Erythroblast (primary cell): ENCODE data around the gene EFCAB13.
A peak's percentile ranks its signal among the peaks of the same experiment; 100 is the strongest.

Experiments
- DNase-seq, 2 experiments: peaks; one replicate each; lab custom pipeline; 2025; lab: John Stamatoyannopoulos, UW
- GATA1 ChIP-seq: IDR thresholded peaks from 2 replicates; pipeline ENCODE4 v1.6.1; 2011; ENCODE audit warnings: low read depth, mild to moderate bottlenecking, control low read depth, low read length, moderate library complexity
- POLR2A ChIP-seq: IDR thresholded peaks from 2 replicates; pipeline ENCODE4 v1.6.1; 2011; ENCODE audit warnings: mild to moderate bottlenecking, low read length

EFCAB13 gene, protein sequence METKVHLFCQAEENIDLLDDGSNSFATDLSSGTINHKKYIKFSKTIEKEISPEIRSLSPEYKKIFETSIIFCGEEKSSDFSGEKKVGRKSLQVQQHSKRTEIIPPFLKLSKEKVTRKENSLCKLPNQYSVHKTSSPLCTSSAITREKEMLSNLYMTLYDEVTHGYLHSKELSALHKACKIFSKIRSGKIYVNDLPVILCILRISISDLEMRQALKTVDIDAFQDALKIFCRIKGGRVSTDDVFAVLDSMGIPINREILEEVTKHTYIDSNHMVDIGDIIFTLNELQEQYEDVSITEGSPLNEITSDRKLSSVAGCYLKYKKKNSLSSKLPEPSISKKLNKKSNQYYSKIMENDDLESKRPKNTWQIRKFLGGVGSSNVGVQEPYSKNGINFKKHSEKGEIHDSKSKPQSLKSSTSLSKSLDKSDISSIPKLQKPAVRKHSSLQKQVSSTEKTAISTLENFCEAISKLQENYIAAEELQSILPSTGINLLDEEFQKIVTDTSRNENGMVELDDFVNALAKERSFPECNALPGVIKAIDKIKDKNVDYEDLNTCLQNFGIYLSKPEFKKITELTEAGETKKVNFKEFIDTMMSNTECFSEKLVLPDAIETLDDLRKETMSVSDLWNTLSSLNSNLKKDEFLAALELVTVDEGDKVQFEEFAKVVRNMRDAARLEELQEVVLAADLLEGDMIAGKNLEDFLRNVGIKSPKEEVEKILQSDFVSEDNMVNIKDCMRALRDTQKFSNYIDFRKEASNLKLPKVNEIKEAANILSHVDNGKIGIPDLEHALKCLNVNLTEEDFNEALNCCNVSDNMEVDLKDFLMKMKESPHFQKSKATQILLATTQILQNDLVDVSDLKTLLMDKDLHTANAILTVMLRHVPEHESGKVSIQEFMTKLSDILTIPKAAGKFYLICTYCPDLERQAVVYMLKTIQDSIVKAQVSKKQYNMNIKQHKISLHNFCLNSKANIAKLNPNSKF

DNA sequence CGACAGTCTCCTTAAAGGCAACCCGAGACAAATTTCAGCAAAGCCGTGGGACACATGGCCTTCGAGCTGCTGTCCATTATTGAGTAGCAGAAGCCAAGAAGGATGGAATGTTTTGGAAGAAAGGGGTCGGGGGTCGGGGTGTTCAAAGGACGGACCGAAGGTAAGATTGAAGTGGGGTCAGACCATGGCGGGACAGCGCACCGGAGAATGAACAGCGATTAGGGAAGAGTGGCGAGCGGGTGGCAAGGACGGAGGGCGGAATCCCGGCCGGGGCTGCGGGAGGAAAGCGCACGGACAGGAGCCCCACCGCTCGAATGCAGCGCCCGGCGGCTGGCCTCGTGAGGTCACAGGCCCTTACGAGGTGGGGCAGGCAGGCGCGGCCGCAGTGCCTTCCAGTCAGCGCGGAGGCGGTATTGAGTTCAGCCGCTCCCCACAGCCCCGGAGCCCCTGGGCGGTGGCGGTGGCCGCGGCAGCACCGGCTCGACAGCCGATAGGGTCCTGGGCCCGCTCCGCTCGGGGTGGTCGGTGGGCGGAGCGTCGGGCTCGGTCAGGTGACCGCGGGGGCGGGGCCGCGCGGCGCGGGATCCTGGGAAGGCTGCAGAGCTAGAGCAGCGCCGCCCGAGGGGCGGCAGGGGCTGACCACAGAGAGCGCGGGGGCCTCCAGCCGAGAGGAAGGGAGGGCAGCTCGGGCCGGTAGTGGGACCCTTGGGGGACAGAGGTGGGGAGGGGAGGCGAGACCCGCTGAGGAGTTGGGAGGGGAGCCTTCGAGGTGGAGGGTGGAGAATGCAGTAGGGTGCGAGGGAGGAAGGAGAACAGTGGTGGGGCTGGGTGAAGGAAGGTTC lies at the start of gene EFCAB13:
Gene EFCAB13, plus strand, starts transcription at position 574 of the 842 bp plus-strand sequence. CDS start 4,399 bp downstream, outside the sequence.
- DNase-seq: peak; percentile 96 to 97
- no peak for TF ChIP-seq GATA1
- peak; percentile 96 for TF ChIP-seq POLR2A

- DNase-seq: no peak
- TF ChIP-seq POLR2A: no peak
- no peak for TF ChIP-seq GATA1
Observed at GRCh38 chr17:47274319-47275069, 49.3 kb upstream of the EFCAB13 start.

DNA sequence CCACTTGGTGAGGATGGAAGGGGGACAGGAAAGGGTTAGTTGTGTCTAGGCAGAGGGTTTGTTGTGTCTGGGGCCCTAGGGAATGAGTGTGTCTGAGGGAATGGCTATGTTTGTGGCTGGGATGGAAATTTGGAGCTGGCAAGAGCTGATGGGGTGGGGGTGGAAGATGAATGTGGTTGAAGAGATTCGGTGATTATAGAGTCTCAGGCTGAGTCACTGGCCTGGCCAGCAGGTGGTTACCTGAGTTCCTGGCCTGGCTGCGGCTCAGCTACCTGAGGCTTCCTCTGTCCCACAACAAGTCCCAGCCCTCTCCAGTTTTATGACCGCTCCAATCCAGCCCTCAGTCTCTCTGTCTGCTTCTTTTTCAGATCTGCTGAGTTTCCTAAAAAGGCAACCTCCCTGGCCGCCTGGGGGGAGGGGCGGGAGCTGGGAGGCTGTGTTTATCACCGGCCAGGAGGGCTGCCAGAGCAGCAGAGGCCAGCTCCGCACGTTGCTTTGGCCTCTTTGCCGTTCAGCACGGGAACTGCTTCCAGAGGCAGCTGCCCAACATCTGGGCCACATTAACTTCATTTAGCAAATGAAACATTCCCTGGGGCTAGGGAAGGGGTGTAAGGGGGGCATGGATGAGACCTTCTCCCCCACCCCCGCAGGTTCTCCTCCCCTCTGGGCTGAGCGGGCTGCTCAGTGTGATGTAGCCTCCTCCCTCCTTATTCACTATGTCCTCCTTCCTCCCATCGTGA lies 48.3 kb upstream of the EFCAB13 start:
- no peak for TF ChIP-seq POLR2A
- TF ChIP-seq GATA1: no peak
- peak; percentile 65 to 68 for DNase-seq

DNA sequence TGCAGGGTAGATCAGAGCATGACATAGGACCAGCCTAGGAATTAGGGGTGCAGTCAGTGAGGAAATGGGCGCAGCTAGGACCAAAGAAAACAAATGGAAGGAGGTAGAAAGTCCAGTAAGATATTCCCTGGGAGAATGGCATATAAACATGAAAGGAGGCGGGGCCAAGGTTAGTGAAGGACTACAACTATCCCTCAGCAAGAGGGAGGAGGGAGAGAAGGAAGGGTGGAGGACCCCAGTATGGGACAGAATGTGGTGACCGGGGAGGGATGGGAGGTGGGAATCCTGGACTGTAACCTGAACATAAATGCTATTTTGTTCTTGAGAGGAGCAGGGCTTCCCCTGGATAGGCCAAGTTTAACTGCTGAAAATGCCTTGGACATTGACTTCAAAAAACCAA lies 47.3 kb upstream of the EFCAB13 start:
- TF ChIP-seq POLR2A (no peak), GATA1 (no peak)

GRCh38 chr17:47276868-47277267 lies 46.9 kb upstream of the EFCAB13 start:
- no peak for TF ChIP-seq POLR2A
- TF ChIP-seq GATA1: no peak
- no peak for DNase-seq

More for the DNA sequence above, 47.3 kb upstream of the EFCAB13 start:
- no peak for DNase-seq

DNA sequence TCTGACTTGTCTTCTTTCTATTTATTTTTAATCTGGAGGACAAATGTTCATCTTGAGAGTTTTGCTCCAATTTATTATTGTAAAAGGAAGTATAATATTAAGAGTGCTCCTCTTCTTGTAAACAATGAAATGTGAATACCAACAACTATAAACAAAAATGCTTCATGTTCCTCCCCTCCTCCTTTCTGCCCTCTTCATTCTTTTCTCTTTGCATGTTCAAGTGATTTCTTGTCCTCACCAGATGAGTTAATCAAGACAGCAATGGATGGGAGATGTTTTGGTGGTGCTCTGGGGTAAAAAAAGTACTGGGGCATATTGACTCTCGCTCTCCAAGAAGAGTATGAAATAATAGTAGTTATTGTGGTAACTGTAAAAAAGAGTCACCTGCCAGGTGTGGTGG lies 45.8 kb upstream of the EFCAB13 start:
- TF ChIP-seq POLR2A (no peak), GATA1 (no peak)
- DNase-seq: no peak

GRCh38 chr17:47278561-47278960 lies 45.2 kb upstream of the EFCAB13 start:
- TF ChIP-seq POLR2A: no peak
- TF ChIP-seq GATA1: no peak
- DNase-seq: no peak

- no peak for DNase-seq
- TF ChIP-seq POLR2A: no peak
- no peak for TF ChIP-seq GATA1
Observed at GRCh38 chr17:47279062-47279801, 44.5 kb upstream of the EFCAB13 start.

DNA sequence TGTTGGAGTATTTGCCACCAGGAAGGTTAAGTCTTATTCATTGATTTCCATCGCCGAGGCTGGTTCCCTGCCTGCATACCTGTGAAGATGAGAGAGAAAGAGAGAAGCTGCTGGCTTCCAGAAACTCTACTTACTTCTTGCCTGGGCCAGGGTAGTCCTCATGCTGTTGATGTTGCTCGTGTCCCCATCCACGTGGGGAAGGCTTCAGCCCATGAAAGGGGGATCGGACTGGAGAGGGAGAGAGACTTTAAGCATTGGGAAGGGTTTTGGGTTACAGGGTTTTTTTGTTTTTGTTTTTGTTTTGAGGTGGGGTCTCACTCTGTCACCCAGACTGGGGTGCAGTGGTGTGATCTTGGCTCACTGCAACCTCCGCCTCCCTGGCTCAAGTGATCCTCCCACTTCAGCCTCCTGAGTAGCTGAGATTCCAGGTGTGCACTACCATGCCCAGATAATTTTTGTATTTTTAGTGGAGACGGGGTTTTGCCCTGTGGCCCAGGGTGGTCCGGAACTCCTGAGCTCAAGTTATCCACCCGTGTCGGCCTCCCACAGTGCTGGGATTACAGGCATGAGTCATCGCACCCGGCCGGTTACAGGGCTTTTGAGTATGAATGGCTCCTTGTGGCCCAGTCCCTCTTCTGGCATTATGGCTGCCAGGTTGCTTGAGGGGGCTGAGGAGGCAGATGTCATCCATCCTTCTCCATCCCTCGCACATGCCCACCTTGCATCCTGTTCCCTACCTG lies 43.5 kb upstream of the EFCAB13 start:
- TF ChIP-seq POLR2A (no peak), GATA1 (no peak)
- no peak for DNase-seq

DNA sequence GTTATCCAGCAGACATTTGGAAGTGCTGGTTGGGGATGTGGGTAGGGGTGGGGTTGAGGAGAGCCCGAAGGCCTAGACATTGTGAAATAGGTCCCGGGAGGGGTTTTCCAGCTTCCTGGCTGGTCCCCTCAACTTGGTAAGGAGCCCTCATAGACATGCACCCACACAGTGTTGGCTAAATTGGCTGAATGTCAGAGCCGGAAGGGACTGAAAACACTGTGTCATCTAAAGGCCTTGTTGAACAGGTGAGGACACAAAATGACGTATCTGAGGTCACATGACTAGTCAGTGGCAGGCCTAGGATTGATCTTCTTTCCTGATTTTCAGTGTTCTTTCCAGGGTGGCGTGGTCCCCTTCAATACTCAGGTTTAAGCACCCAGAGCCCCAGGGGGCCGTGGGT lies 42.5 kb upstream of the EFCAB13 start:
- DNase-seq: no peak
- TF ChIP-seq POLR2A: no peak
- no peak for TF ChIP-seq GATA1

GRCh38 chr17:47285003-47285402 lies 38.8 kb upstream of the EFCAB13 start:
- TF ChIP-seq POLR2A (no peak), GATA1 (no peak)

More at GRCh38 chr17:47285003-47285402, 38.8 kb upstream of the EFCAB13 start:
- DNase-seq: no peak
